Measurements from ENCODE around the gene BACH2. TPM values are rescaled to one million over a fixed set of nuclear protein-coding genes. Genes with fewer than 3 reads are reported as not detected.
"Not testable (repeated sequence)": the region's sequence is repeated elsewhere in the genome, so short reads cannot be mapped to it uniquely, and the experiment has no call there.

Gene BACH2
- total and polyA plus RNA-seq, 4 donors = 11.0 to 16.7 (median 12.9) TPM

GRCh38 chr6:90170601-90171000, 126.0 kb downstream of the BACH2 start:
- Histone ChIP-seq H3K4me3 (ENCODE audit: low read depth, low read length) (no peak overlapping the region), H3K9me3 (ENCODE audit: control insufficient read depth, insufficient read depth, low read length) (no peaks in the 10 kb centered on the region), H3K27ac (ENCODE audit: low read depth, low read length) (no peak overlapping the region), H3K4me1 (ENCODE audit: control insufficient read depth, insufficient read depth, low read length) (no peaks in the 10 kb centered on the region), H3K36me3 (ENCODE audit: control insufficient read depth, insufficient read depth, low read length) (no peaks in the 10 kb centered on the region), H3K27me3 (ENCODE audit: control insufficient read depth, insufficient read depth, low read length) (no peaks in the 10 kb centered on the region)
- no peak for DNase-seq (ENCODE audit: low read depth in 4 of 6, low spot score in 6 of 6)

- no peaks in the 10 kb centered on the region for H3K9me3 ChIP-seq (ENCODE audit: control insufficient read depth, insufficient read depth, low read length)
- WGBS (ENCODE audit: insufficient coverage) = 6% methylated on average over 3 of the region's 4 CpGs
- no peaks in the 10 kb centered on the region for H3K4me1 ChIP-seq (ENCODE audit: control insufficient read depth, insufficient read depth, low read length)
- peak in 2 of 6 donors; percentile 29 to 32 for DNase-seq (ENCODE audit: low read depth in 4 of 6, low spot score in 6 of 6)
- no peaks in the 10 kb centered on the region for H3K27me3 ChIP-seq (ENCODE audit: control insufficient read depth, insufficient read depth, low read length)
- no peaks in the 10 kb centered on the region for H3K36me3 ChIP-seq (ENCODE audit: control insufficient read depth, insufficient read depth, low read length)
- no peak overlapping the region for H3K27ac ChIP-seq (ENCODE audit: low read depth, low read length)
- no peak overlapping the region for H3K4me3 ChIP-seq (ENCODE audit: low read depth, low read length)
Measured at GRCh38 chr6:90169374-90169773, 127.3 kb downstream of the BACH2 start.

GRCh38 chr6:90168693-90169131, 127.9 kb downstream of the BACH2 start:
- Histone ChIP-seq H3K27me3 (ENCODE audit: control insufficient read depth, insufficient read depth, low read length) (no peaks in the 10 kb centered on the region), H3K9me3 (ENCODE audit: control insufficient read depth, insufficient read depth, low read length) (no peaks in the 10 kb centered on the region), H3K4me3 (ENCODE audit: low read depth, low read length) (no peak overlapping the region), H3K36me3 (ENCODE audit: control insufficient read depth, insufficient read depth, low read length) (no peaks in the 10 kb centered on the region), H3K27ac (ENCODE audit: low read depth, low read length) (no peak overlapping the region), H3K4me1 (ENCODE audit: control insufficient read depth, insufficient read depth, low read length) (no peaks in the 10 kb centered on the region)
- DNase-seq (ENCODE audit: low read depth in 4 of 6, low spot score in 6 of 6) = no peak
- WGBS (ENCODE audit: insufficient coverage) = 80% methylated on average over 1 of the region's 4 CpGs

- peak in 1 of 6 donors; percentile 45 for DNase-seq (ENCODE audit: low read depth in 4 of 6, low spot score in 6 of 6)
- WGBS (ENCODE audit: insufficient coverage) = 78% methylated on average over 3 of the region's 4 CpGs
- Histone ChIP-seq H3K4me1 (ENCODE audit: control insufficient read depth, insufficient read depth, low read length) (no peaks in the 10 kb centered on the region), H3K27ac (ENCODE audit: low read depth, low read length) (peak overlapping the region; percentile 29), H3K4me3 (ENCODE audit: low read depth, low read length) (no peak overlapping the region), H3K27me3 (ENCODE audit: control insufficient read depth, insufficient read depth, low read length) (no peaks in the 10 kb centered on the region), H3K36me3 (ENCODE audit: control insufficient read depth, insufficient read depth, low read length) (no peaks in the 10 kb centered on the region), H3K9me3 (ENCODE audit: control insufficient read depth, insufficient read depth, low read length) (no peaks in the 10 kb centered on the region)
Measured at GRCh38 chr6:90167514-90168379, 128.9 kb downstream of the BACH2 start.

- DNase-seq (ENCODE audit: low read depth in 4 of 6, low spot score in 6 of 6); H3K27ac ChIP-seq (ENCODE audit: low read depth, low read length); H3K9me3 ChIP-seq (ENCODE audit: control insufficient read depth, insufficient read depth, low read length); H3K27me3 ChIP-seq (ENCODE audit: control insufficient read depth, insufficient read depth, low read length); H3K36me3 ChIP-seq (ENCODE audit: control insufficient read depth, insufficient read depth, low read length); H3K4me1 ChIP-seq (ENCODE audit: control insufficient read depth, insufficient read depth, low read length); H3K4me3 ChIP-seq (ENCODE audit: low read depth, low read length): not testable (repeated sequence)
- whole genome bisulfite sequencing (ENCODE audit: insufficient coverage) = no CpG with 5 or more reads among the region's 7 CpGs
Measured at GRCh38 chr6:90166155-90166924, 130.3 kb downstream of the BACH2 start.

GRCh38 chr6:90162648-90163387, 133.8 kb downstream of the BACH2 start:
- Histone ChIP-seq H3K36me3 (ENCODE audit: control insufficient read depth, insufficient read depth, low read length) (no peaks in the 10 kb centered on the region), H3K9me3 (ENCODE audit: control insufficient read depth, insufficient read depth, low read length) (no peaks in the 10 kb centered on the region), H3K27me3 (ENCODE audit: control insufficient read depth, insufficient read depth, low read length) (no peaks in the 10 kb centered on the region), H3K4me3 (ENCODE audit: low read depth, low read length) (no peak overlapping the region), H3K4me1 (ENCODE audit: control insufficient read depth, insufficient read depth, low read length) (peaks cover 8% of the 10 kb centered on the region), H3K27ac (ENCODE audit: low read depth, low read length) (peak overlapping the region; percentile 25)
- DNase-seq (ENCODE audit: low read depth in 4 of 6, low spot score in 6 of 6) = peak in 2 of 6 donors; percentile 34 to 55
- WGBS (ENCODE audit: insufficient coverage) = no CpG with 5 or more reads among the region's 8 CpGs

GRCh38 chr6:90160013-90160412, 136.6 kb downstream of the BACH2 start:
- H3K36me3 ChIP-seq (ENCODE audit: control insufficient read depth, insufficient read depth, low read length) = no peaks in the 10 kb centered on the region
- peaks cover 8% of the 10 kb centered on the region for H3K4me1 ChIP-seq (ENCODE audit: control insufficient read depth, insufficient read depth, low read length)
- H3K27ac ChIP-seq (ENCODE audit: low read depth, low read length) = peak overlapping the region; percentile 37
- peak in 2 of 6 donors; percentile 67 to 68 for DNase-seq (ENCODE audit: low read depth in 4 of 6, low spot score in 6 of 6)
- no CpG with 5 or more reads among the region's 3 CpGs for WGBS (ENCODE audit: insufficient coverage)
- no peak overlapping the region for H3K4me3 ChIP-seq (ENCODE audit: low read depth, low read length)
- no peaks in the 10 kb centered on the region for H3K27me3 ChIP-seq (ENCODE audit: control insufficient read depth, insufficient read depth, low read length)
- no peaks in the 10 kb centered on the region for H3K9me3 ChIP-seq (ENCODE audit: control insufficient read depth, insufficient read depth, low read length)

- Histone ChIP-seq H3K4me1 (ENCODE audit: control insufficient read depth, insufficient read depth, low read length) (peaks cover 12% of the 10 kb centered on the region), H3K27me3 (ENCODE audit: control insufficient read depth, insufficient read depth, low read length) (no peaks in the 10 kb centered on the region), H3K36me3 (ENCODE audit: control insufficient read depth, insufficient read depth, low read length) (no peaks in the 10 kb centered on the region), H3K27ac (ENCODE audit: low read depth, low read length) (peak overlapping the region; percentile 37), H3K9me3 (ENCODE audit: control insufficient read depth, insufficient read depth, low read length) (no peaks in the 10 kb centered on the region), H3K4me3 (ENCODE audit: low read depth, low read length) (no peak overlapping the region)
- DNase-seq (ENCODE audit: low read depth in 4 of 6, low spot score in 6 of 6) = no peak
- no CpG with 5 or more reads among the region's 2 CpGs for WGBS (ENCODE audit: insufficient coverage)
Measured at GRCh38 chr6:90159452-90159851, 137.2 kb downstream of the BACH2 start.

- DNase-seq (ENCODE audit: low read depth in 4 of 6, low spot score in 6 of 6) = peak in 1 of 6 donors; percentile 72
- no peak overlapping the region for H3K4me3 ChIP-seq (ENCODE audit: low read depth, low read length)
Measured at GRCh38 chr6:90158936-90159335, 137.7 kb downstream of the BACH2 start.

More at GRCh38 chr6:90158936-90159335, 137.7 kb downstream of the BACH2 start:
- no peaks in the 10 kb centered on the region for H3K9me3 ChIP-seq (ENCODE audit: control insufficient read depth, insufficient read depth, low read length)
- H3K36me3 ChIP-seq (ENCODE audit: control insufficient read depth, insufficient read depth, low read length) = no peaks in the 10 kb centered on the region
- no CpG with 5 or more reads among the region's 5 CpGs for WGBS (ENCODE audit: insufficient coverage)
- peaks cover 13% of the 10 kb centered on the region for H3K4me1 ChIP-seq (ENCODE audit: control insufficient read depth, insufficient read depth, low read length)
- H3K27me3 ChIP-seq (ENCODE audit: control insufficient read depth, insufficient read depth, low read length) = no peaks in the 10 kb centered on the region
- H3K27ac ChIP-seq (ENCODE audit: low read depth, low read length) = no peak overlapping the region

Measured in spinal cord (tissue), 10 donors.